IPS-20b (cell line): ENCODE data around the gene NEFH.

Experiments
- H3K27ac ChIP-seq: one replicate; pipeline ENCODE4 v1.5.1; 2013; ENCODE audit warnings: low read length
- H3K27me3 ChIP-seq: 2 replicates; pipeline ENCODE4 v1.6.1; 2013; ENCODE audit warnings: mild to moderate bottlenecking, low read length, inconsistent platforms; ENCODE audit not compliant: insufficient read depth
- H3K36me3 ChIP-seq: 2 replicates; pipeline ENCODE4 v1.6.1; 2013; ENCODE audit warnings: low read depth, mild to moderate bottlenecking, inconsistent platforms, low read length, moderate library complexity; ENCODE audit not compliant: insufficient read depth
- H3K4me1 ChIP-seq: 2 replicates; pipeline ENCODE4 v1.6.1; 2013; ENCODE audit warnings: mild to moderate bottlenecking, control low read depth, inconsistent platforms, low read length, moderate library complexity; ENCODE audit not compliant: insufficient read depth
- H3K4me3 ChIP-seq: 2 replicates; pipeline ENCODE4 v1.5.1; 2013; ENCODE audit warnings: mild to moderate bottlenecking, low read length, inconsistent platforms
- H3K9ac ChIP-seq: 2 replicates; pipeline ENCODE4 v1.6.1; 2013; ENCODE audit warnings: low read depth, mild to moderate bottlenecking, inconsistent platforms, low read length, moderate library complexity
- H3K9me3 ChIP-seq: 2 replicates; pipeline ENCODE4 v1.6.1; 2013; ENCODE audit warnings: mild to moderate bottlenecking, low read depth, low read length, inconsistent platforms; ENCODE audit not compliant: insufficient read depth

The NEFH gene

GRCh38 chr22:29445508-29445907 lies 34.5 kb upstream of the NEFH start:
- H3K9ac ChIP-seq = no peak overlapping the region
- H3K27me3 ChIP-seq = no peaks in the 10 kb centered on the region
- no peak overlapping the region for H3K27ac ChIP-seq
- no peaks in the 10 kb centered on the region for H3K36me3 ChIP-seq
- no peaks in the 10 kb centered on the region for H3K4me1 ChIP-seq
- H3K4me3 ChIP-seq = no peak overlapping the region
- no peaks in the 10 kb centered on the region for H3K9me3 ChIP-seq

- H3K27me3 ChIP-seq = no peaks in the 10 kb centered on the region
- no peaks in the 10 kb centered on the region for H3K9me3 ChIP-seq
- H3K9ac ChIP-seq = no peak overlapping the region
Measured at GRCh38 chr22:29447906-29448305, 32.1 kb upstream of the NEFH start.

GRCh38 chr22:29449296-29449875 lies 30.6 kb upstream of the NEFH start:
- H3K27me3 ChIP-seq = no peaks in the 10 kb centered on the region
- no peak overlapping the region for H3K27ac ChIP-seq
- no peak overlapping the region for H3K4me3 ChIP-seq
- H3K9me3 ChIP-seq = no peaks in the 10 kb centered on the region
- H3K4me1 ChIP-seq = no peaks in the 10 kb centered on the region
- no peak overlapping the region for H3K9ac ChIP-seq
- no peaks in the 10 kb centered on the region for H3K36me3 ChIP-seq

More at GRCh38 chr22:29447906-29448305, 32.1 kb upstream of the NEFH start:
- no peaks in the 10 kb centered on the region for H3K36me3 ChIP-seq
- H3K27ac ChIP-seq = no peak overlapping the region
- no peaks in the 10 kb centered on the region for H3K4me1 ChIP-seq
- no peak overlapping the region for H3K4me3 ChIP-seq

- H3K9me3 ChIP-seq = no peaks in the 10 kb centered on the region
- H3K4me3 ChIP-seq = no peak overlapping the region
- no peaks in the 10 kb centered on the region for H3K36me3 ChIP-seq
- H3K27me3 ChIP-seq = no peaks in the 10 kb centered on the region
- no peak overlapping the region for H3K9ac ChIP-seq
- no peak overlapping the region for H3K27ac ChIP-seq
- no peaks in the 10 kb centered on the region for H3K4me1 ChIP-seq
Measured at GRCh38 chr22:29450222-29450621, 29.8 kb upstream of the NEFH start.

- no peaks in the 10 kb centered on the region for H3K27me3 ChIP-seq
- no peaks in the 10 kb centered on the region for H3K4me1 ChIP-seq
- H3K27ac ChIP-seq = no peak overlapping the region
- H3K9me3 ChIP-seq = no peaks in the 10 kb centered on the region
- H3K9ac ChIP-seq = no peak overlapping the region
- H3K4me3 ChIP-seq = no peak overlapping the region
- no peaks in the 10 kb centered on the region for H3K36me3 ChIP-seq
Measured at GRCh38 chr22:29451863-29452262, 28.2 kb upstream of the NEFH start.

GRCh38 chr22:29454276-29454675 lies 25.7 kb upstream of the NEFH start:
- no peak overlapping the region for H3K9ac ChIP-seq
- no peak overlapping the region for H3K4me3 ChIP-seq
- H3K36me3 ChIP-seq = no peaks in the 10 kb centered on the region

GRCh38 chr22:29456211-29456671 lies 23.8 kb upstream of the NEFH start:
- no peaks in the 10 kb centered on the region for H3K27me3 ChIP-seq
- H3K9me3 ChIP-seq = no peaks in the 10 kb centered on the region
- no peaks in the 10 kb centered on the region for H3K36me3 ChIP-seq
- H3K4me1 ChIP-seq = no peaks in the 10 kb centered on the region
- no peak overlapping the region for H3K27ac ChIP-seq
- H3K4me3 ChIP-seq = no peak overlapping the region
- no peak overlapping the region for H3K9ac ChIP-seq

More at GRCh38 chr22:29454276-29454675, 25.7 kb upstream of the NEFH start:
- Histone ChIP-seq H3K4me1 (no peaks in the 10 kb centered on the region), H3K27ac (no peak overlapping the region), H3K27me3 (no peaks in the 10 kb centered on the region), H3K9me3 (no peaks in the 10 kb centered on the region)

GRCh38 chr22:29457730-29458129 lies 22.3 kb upstream of the NEFH start:
- H3K4me1 ChIP-seq = no peaks in the 10 kb centered on the region
- no peaks in the 10 kb centered on the region for H3K36me3 ChIP-seq
- H3K9me3 ChIP-seq = no peaks in the 10 kb centered on the region
- H3K4me3 ChIP-seq = no peak overlapping the region
- H3K27me3 ChIP-seq = no peaks in the 10 kb centered on the region
- H3K27ac ChIP-seq = no peak overlapping the region
- H3K9ac ChIP-seq = no peak overlapping the region

GRCh38 chr22:29458551-29458950 lies 21.5 kb upstream of the NEFH start:
- Histone ChIP-seq H3K4me3 (no peak overlapping the region), H3K36me3 (no peaks in the 10 kb centered on the region), H3K27me3 (no peaks in the 10 kb centered on the region), H3K9me3 (no peaks in the 10 kb centered on the region), H3K9ac (no peak overlapping the region), H3K27ac (no peak overlapping the region), H3K4me1 (no peaks in the 10 kb centered on the region)

- Histone ChIP-seq H3K9me3 (no peaks in the 10 kb centered on the region), H3K4me1 (no peaks in the 10 kb centered on the region), H3K27me3 (no peaks in the 10 kb centered on the region), H3K36me3 (no peaks in the 10 kb centered on the region), H3K9ac (no peak overlapping the region), H3K4me3 (no peak overlapping the region), H3K27ac (no peak overlapping the region)
Measured at GRCh38 chr22:29459773-29460172, 20.2 kb upstream of the NEFH start.

GRCh38 chr22:29461263-29461662 lies 18.8 kb upstream of the NEFH start:
- Histone ChIP-seq H3K4me1 (no peaks in the 10 kb centered on the region), H3K9me3 (no peaks in the 10 kb centered on the region), H3K27me3 (no peaks in the 10 kb centered on the region), H3K27ac (no peak overlapping the region), H3K9ac (no peak overlapping the region), H3K36me3 (no peaks in the 10 kb centered on the region), H3K4me3 (no peak overlapping the region)

GRCh38 chr22:29463629-29464028 lies 16.4 kb upstream of the NEFH start:
- H3K9me3 ChIP-seq = no peaks in the 10 kb centered on the region
- no peak overlapping the region for H3K9ac ChIP-seq
- no peaks in the 10 kb centered on the region for H3K4me1 ChIP-seq

More at GRCh38 chr22:29463629-29464028, 16.4 kb upstream of the NEFH start:
- Histone ChIP-seq H3K27ac (no peak overlapping the region), H3K4me3 (no peak overlapping the region), H3K27me3 (peaks cover 3% of the 10 kb centered on the region), H3K36me3 (no peaks in the 10 kb centered on the region)
